Smooth muscle cell (in vitro differentiated cells): Measurements from ENCODE around the gene SH2D3A. TPM values are rescaled to one million over a fixed set of nuclear protein-coding genes. Genes with fewer than 3 reads are reported as not detected.

Experiments
- DNase-seq: peaks from one replicate; lab custom pipeline; 2025; ENCODE audit not compliant: unreplicated experiment; lab: John Stamatoyannopoulos, UW
- H2AFZ ChIP-seq: fragments of 200-600 bp; sonication (generic); 2 replicates; pipeline ENCODE4 v1.6.0; 2016; ENCODE audit warnings: antibody characterized with exemption, low read depth, mild to moderate bottlenecking
- H3F3A ChIP-seq: fragments of 200-600 bp; sonication (generic); 2 replicates; pipeline ENCODE4 v1.6.0; 2017; ENCODE audit warnings: antibody characterized with exemption, low read depth
- H3K27ac ChIP-seq: fragments of 200-600 bp; sonication (generic); 2 replicates; pipeline ENCODE4 v1.5.1; 2016; ENCODE audit warnings: low read depth, mild to moderate bottlenecking
- H3K27me3 ChIP-seq: fragments of 200-600 bp; sonication (generic); 2 replicates; pipeline ENCODE4 v1.6.1; 2016; ENCODE audit warnings: low read depth, mild to moderate bottlenecking
- H3K36me3 ChIP-seq: fragments of 200-600 bp; sonication (generic); 2 replicates; pipeline ENCODE4 v1.5.1; 2016; ENCODE audit warnings: low read depth
- H3K4me1 ChIP-seq: fragments of 200-600 bp; sonication (generic); 2 replicates; pipeline ENCODE4 v1.5.1; 2016; ENCODE audit warnings: low read depth
- H3K4me2 ChIP-seq: fragments of 200-600 bp; sonication (generic); 2 replicates; pipeline ENCODE4 v1.6.0; 2016; ENCODE audit warnings: mild to moderate bottlenecking
- H3K4me3 ChIP-seq: fragments of 200-600 bp; sonication (generic); 2 replicates; pipeline ENCODE4 v1.5.1; 2016; ENCODE audit warnings: mild to moderate bottlenecking
- H3K79me2 ChIP-seq: fragments of 200-600 bp; sonication (generic); 2 replicates; pipeline ENCODE4 v1.6.0; 2016; ENCODE audit warnings: low read depth, mild to moderate bottlenecking
- H3K9ac ChIP-seq: fragments of 200-600 bp; sonication (generic); 2 replicates; pipeline ENCODE4 v1.6.0; 2016; ENCODE audit warnings: low read depth
- H3K9me3 ChIP-seq: fragments of 200-600 bp; sonication (generic); replicated peaks from 2 replicates; pipeline ENCODE4 v1.5.1; 2016; ENCODE audit warnings: low read depth
- H4K20me1 ChIP-seq: fragments of 200-600 bp; sonication (generic); 2 replicates; pipeline ENCODE4 v1.6.0; 2016; ENCODE audit warnings: low read depth
- WGBS: methylation state at CpG from one replicate; pipeline ENCODE4 v1.1.7; 2016; ENCODE audit warnings: low lambda C conversion rate; 5-methylcytosine and 5-hydroxymethylcytosine counted together
- polyA plus RNA-seq: library from polyadenylated mRNA; unstranded; fragments of >200 nt; fragmentation: Nextera tagmentation; extraction: Ambion mirVana; gene quantifications from 2 replicates; pipeline ENCODE4 v1.2.1, GENCODE V29; 2016
- total RNA-seq: library from RNA; depleted of rRNA; stranded (reverse); fragments of >200 nt; gene quantifications from 2 replicates; pipeline ENCODE4 v1.2.3, GENCODE V29; 2014
- TF ChIP-seq, protein P1 (sequence below): fragments of 200-600 bp; sonication (generic); IDR thresholded peaks from 2 replicates; pipeline ENCODE4 v1.5.1; 2017; ENCODE audit warnings: borderline replicate concordance, mild to moderate bottlenecking, antibody characterized with exemption; ENCODE audit not compliant: insufficient read depth, poor library complexity, severe bottlenecking

The SH2D3A gene
- total RNA-seq (6.5 and 9.3 TPM in 2 replicates), polyA plus RNA-seq (6.2 and 15.8 TPM in 2 replicates)

DNA sequence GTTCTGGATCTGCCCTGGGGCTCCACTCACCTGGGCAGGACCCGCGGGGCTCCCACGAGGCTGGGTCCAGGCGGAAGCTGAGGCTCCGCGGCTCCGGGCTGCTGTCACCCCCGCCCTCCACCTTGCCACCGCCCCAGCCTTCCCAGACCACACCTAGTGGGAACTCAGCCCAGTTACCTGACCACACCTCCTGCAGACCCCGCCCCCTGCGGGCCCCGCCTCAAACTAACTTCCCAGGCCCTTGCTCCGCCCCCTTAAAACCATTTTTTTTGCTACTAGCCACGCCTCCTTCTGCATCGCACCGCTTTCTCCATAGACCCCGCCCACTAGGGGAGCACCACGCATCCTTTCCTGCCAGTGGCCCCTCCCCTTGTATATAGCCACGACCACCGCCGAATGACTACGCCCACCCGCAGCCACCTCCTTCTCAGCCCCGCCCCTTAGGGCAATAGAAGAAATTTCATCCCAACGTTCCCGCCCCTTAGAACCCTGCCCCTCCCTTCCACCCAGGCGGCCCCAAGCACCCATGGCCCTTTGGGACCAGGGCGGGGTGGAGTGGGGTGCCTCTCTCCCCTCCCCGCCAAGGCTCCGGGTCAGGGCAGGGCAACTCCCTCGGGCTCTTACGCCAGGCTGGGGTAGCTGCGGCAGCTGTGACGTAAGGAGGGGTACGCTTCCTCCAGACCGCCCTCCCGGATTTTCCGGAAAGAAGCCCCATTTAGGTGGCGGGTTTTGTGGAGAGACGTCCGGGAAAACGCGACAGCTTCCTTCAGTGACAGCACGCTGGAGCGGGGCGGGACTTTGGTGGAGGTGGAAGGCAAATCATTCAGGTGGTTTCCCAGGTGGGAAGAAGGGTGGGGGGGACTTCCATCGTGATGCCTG lies at the start of gene SH2D3A:
Gene SH2D3A, minus strand, starts transcription at position 79 of the 879 bp plus-strand sequence. CDS start 3,687 bp downstream, outside the sequence.
- H4K20me1 ChIP-seq, result no peaks in the 10 kb centered on the region
- 4% methylated on average over 40 of the region's 47 CpGs for WGBS
- H3K4me1 ChIP-seq, result peaks cover 2% of the 10 kb centered on the region
- H3K4me2 ChIP-seq, result peak within 1 kb of the TSS; percentile 87
- H3K9ac ChIP-seq, result no peak within 1 kb of the TSS
- no peaks in the 10 kb centered on the region for H3K36me3 ChIP-seq
- H2AFZ ChIP-seq, result peak within 1 kb of the TSS; percentile 70
- no peaks in the 10 kb centered on the region for H3K79me2 ChIP-seq
- peak within 1 kb of the TSS; percentile 77 for H3K27ac ChIP-seq
- H3K9me3 ChIP-seq, result no peaks in the 10 kb centered on the region
- TF ChIP-seq, protein P1, sequence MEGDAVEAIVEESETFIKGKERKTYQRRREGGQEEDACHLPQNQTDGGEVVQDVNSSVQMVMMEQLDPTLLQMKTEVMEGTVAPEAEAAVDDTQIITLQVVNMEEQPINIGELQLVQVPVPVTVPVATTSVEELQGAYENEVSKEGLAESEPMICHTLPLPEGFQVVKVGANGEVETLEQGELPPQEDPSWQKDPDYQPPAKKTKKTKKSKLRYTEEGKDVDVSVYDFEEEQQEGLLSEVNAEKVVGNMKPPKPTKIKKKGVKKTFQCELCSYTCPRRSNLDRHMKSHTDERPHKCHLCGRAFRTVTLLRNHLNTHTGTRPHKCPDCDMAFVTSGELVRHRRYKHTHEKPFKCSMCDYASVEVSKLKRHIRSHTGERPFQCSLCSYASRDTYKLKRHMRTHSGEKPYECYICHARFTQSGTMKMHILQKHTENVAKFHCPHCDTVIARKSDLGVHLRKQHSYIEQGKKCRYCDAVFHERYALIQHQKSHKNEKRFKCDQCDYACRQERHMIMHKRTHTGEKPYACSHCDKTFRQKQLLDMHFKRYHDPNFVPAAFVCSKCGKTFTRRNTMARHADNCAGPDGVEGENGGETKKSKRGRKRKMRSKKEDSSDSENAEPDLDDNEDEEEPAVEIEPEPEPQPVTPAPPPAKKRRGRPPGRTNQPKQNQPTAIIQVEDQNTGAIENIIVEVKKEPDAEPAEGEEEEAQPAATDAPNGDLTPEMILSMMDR, result no peak
- H3K4me3 ChIP-seq, result peak within 1 kb of the TSS; percentile 53
- H3F3A ChIP-seq, result no peaks in the 10 kb centered on the region
- H3K27me3 ChIP-seq, result no peaks in the 10 kb centered on the region
- DNase-seq, result no peak

DNA sequence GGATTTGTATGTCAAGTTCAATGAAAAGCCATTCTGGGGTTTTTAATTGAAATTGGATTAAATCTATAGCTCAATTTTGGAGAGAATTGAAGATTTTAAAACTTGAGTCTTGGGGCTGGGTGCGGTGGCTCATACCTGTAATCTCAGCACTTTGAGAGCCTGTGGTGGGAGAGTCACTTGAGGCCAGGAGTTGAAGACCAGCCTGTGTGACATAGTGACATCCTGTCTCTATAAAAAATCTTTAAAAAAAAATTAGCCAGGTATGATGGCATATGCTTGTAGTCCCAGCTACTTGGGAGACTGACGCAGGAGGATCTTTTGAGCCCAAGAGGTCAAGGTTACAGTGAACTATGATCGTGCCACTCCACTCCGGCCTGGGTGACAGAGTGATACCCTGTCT lies 46.4 kb upstream of the SH2D3A start:
- H3K27me3 ChIP-seq, result no peaks in the 10 kb centered on the region
- H3F3A ChIP-seq, result no peaks in the 10 kb centered on the region
- no peaks in the 10 kb centered on the region for H3K4me1 ChIP-seq
- H3K79me2 ChIP-seq, result no peaks in the 10 kb centered on the region
- no peaks in the 10 kb centered on the region for H4K20me1 ChIP-seq
- H3K4me2 ChIP-seq, result no peak overlapping the region
- no peak overlapping the region for H3K4me3 ChIP-seq
- TF ChIP-seq, protein P1, result no peak
- no peak overlapping the region for H2AFZ ChIP-seq
- WGBS, result 92% methylated on average over 4 of the region's 4 CpGs
- no peaks in the 10 kb centered on the region for H3K9me3 ChIP-seq
- no peak overlapping the region for H3K9ac ChIP-seq
- H3K36me3 ChIP-seq, result no peaks in the 10 kb centered on the region
- DNase-seq, result no peak
- no peak overlapping the region for H3K27ac ChIP-seq

DNA sequence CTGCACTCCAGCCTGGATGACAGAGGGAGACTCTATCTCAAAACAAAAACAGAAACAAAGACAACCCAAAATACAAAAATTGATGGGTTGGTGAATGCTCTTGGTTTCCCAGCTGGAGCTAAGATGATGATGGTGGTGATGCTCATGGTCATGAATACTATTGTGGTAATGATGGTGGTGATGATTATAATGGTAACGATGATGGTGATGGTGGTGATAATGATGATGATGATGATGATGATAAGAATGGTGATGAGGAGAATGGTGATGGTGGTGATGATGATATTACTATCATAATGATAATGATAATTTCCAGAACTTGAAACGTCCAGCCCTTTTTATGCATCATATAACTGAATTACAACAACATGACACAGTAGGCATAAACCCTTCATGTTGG lies 45.4 kb upstream of the SH2D3A start:
- WGBS, result 93% methylated on average over 2 of the region's 2 CpGs
- DNase-seq, result no peak
- Histone ChIP-seq H3K79me2 (no peaks in the 10 kb centered on the region), H3K36me3 (no peaks in the 10 kb centered on the region), H2AFZ (no peak overlapping the region), H3K4me2 (no peak overlapping the region), H3F3A (no peaks in the 10 kb centered on the region), H3K9ac (no peak overlapping the region), H3K4me1 (no peaks in the 10 kb centered on the region), H3K27me3 (no peaks in the 10 kb centered on the region), H3K4me3 (no peak overlapping the region), H3K27ac (no peak overlapping the region), H3K9me3 (no peaks in the 10 kb centered on the region), H4K20me1 (no peaks in the 10 kb centered on the region)
- TF ChIP-seq, protein P1, result no peak
